ENCODE measurements around the gene SNX24.
"Not testable (repeated sequence)": the region's sequence is repeated elsewhere in the genome, so short reads cannot be mapped to it uniquely, and the experiment has no call there.

The SNX24 gene

GRCh38 chr5:122971333-122971732 is 125.9 kb downstream of the SNX24 start:
- DNase-seq, result no peak

DNA sequence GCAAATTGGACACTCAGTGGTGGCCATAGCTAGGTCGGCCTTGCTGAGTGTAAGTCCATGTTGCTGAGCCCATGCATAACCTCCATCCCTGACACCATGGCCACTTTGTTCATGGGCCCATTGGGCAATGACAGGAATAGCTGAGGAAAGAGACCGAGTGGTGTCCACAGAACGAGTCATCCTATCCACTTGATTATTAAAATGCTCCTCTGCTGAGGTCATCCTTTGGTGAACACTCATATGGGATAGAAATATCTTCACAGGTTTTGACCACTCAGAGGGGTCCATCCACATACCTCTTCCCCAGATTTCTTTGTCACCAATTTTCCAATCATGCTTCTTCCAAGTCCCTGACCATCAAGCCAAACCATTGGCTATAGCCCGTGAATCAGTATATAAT is 127.5 kb downstream of the SNX24 start:
- no peak for DNase-seq

DNA sequence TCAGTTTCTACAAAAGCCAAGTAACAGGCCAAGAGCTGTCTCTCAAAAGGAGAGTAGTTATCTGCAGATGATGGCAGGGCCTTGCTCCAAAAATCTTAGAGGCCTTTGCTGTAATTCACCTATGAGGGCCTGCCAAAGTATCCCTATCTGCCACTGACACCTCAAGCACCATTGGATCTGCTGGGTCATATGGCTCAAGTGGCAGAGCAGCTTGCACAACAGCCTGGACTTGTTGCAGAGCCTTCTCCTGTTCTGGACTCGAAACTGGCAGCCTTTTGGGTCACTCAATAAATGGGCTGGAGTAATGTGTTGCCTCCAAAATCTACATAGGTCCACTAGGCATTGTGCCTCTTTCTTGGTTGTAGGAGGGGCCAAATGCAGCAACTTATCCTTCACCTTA is 128.3 kb downstream of the SNX24 start:
- DNase-seq, result not testable (repeated sequence)

- not testable (repeated sequence) for DNase-seq
These were observed 128.8 kb downstream of the SNX24 start for GRCh38 chr5:122974251-122974650.

- DNase-seq, result no peak
These were observed 131.9 kb downstream of the SNX24 start for GRCh38 chr5:122977319-122977718.

DNA sequence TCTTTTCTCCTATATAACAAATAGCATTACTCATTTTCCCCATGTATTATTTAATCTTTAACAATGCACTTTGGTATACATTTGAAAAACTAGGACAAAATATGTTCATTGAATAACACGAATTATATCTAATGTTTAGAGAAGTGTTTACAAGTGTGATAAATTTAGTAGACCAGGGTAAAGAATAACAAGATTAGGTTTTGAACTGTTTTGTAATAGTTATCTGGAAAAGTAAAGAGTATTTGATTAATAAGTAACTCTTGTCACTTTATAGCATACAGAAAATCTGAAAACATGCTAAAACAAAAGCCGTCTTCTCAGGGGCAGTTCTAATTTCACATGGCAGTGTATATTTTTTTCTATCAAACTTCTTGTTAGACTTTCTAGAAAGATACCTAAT is 132.7 kb downstream of the SNX24 start:
- no peak for DNase-seq

DNA sequence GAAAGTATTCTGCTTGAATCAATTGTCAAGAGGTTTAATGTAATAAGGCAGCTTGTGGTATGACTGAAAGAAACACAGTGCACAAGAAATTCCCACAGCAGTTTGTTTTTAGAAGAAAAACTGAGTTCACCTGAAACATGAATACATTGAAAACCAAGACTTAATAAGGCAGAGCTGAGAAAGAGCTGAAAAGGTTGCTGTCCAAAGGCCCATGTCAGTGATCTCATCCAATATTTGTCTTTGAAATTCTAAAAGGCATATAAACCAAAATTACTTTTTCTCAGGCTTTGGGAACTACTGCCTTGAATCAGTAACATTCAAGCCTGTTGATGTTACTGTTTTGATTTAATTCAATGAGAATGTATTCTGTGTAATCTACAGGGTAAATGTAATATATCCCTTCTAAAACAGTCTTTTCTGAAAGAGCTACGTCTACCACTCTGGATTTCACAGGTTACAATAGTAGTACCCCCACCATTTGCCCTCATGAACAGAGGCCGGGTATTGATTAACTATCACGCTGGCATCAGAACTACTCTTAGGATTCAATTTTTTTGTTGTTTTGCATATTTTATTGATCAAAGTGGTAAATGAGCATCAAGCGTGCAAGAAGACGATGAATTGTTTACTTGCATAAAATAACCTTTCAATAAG is 133.4 kb downstream of the SNX24 start:
- no peak for DNase-seq

DNA sequence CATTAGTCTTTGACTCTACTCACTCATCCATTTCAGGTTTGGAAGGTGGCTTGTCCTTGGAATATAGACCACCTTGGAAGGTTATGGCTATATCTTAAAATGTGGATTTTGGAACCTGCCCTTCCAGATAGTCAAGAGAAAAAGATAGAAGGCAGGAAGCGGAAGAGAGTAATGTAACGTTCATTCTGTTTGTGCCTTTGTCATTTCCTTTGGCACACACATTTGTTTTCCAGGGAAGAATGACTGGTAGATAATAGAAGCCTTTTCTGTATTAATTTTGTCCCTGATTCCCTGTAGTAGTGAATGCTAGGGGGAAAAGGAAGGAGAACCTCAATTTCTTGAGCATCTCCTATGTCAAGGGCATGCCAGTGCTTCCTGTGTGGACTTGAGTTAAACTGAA is 136.4 kb downstream of the SNX24 start:
- no peak for DNase-seq

DNA sequence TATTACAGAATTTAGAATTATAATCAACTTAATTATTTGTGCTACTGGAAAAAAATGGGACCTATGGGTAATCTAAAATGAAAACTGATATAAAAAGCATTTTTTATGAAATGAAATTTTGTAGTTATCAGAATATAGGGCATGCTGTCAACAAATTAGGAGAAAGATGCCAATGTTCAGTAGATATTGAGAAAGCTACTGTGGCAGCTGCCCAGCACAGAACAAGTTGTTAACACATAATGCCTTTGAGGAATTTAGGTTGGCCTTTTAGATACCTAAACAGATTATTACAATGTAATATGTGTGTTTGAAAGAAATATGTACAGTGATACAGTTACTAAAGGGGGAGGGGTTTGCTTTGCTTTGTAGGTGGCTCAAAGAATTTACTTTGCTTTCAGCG is 137.0 kb downstream of the SNX24 start:
- DNase-seq, result no peak

GRCh38 chr5:122984425-122984824 is 139.0 kb downstream of the SNX24 start:
- DNase-seq, result no peak

DNA sequence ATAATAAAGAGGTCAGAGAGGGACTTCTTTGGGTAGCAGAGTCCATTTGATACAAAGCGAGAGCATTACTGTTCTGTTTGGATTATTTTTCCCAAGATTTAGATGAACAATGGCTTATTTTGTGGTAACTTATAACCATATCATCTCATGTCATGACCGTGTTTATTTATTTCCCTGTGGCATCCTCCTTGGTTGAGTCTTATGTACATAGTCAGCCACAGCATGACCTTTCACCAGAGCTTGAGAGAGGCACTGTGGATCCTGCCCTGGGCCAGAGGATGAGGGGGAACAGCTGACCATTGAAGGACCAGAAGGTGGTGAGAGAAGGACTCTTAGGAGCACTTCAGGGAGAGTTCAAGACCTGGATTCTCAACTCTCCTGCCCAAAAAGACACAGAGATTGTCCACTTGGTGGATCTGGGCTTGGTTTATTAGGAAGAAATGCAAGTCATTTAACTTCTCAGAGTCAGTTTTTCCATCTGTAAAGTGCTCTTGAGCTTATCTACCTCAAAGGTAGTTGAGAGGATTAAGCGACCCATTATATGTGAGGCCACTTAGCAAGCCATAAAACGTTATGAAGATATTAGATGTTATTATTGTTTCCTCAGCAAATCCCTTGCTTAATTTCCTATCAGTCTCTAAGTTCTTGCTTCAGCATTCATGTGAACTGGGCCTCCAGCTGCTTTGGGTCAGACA is 139.7 kb downstream of the SNX24 start:
- DNase-seq, result no peak

GRCh38 chr5:122985954-122986721 is 140.7 kb downstream of the SNX24 start:
- DNase-seq, result no peak

GRCh38 chr5:122996091-122996490 is 150.7 kb downstream of the SNX24 start:
- no peak for DNase-seq

GRCh38 chr5:122997294-122997693 is 151.9 kb downstream of the SNX24 start:
- no peak for DNase-seq

DNA sequence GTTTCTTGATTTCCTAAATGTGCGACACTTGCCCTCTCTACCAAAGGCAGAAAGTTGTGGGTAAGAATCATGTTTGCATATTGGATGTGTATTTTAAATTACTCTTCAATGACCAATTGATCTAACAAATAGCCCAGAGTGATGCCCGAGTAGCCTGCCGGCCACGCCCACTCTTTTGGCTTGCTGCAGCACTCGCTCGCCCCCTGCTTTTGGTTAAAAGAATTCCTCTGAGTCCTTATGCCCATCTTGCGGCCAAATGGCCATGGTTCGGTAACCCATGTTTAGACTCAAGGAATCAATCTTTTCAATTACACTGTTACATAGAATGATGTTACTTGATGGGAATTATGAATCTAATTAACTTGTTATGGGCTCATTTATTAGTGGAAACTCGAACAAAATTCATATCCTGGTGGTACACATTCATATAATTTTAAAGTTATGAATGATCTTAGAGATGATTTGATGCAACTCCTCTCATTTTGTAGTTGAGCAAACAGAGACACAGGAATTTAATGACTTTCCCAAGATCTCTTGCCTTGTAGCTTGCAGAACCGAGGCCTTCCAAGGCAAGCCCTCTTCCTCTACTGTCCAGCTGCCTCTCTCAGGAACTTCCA is 154.6 kb downstream of the SNX24 start:
- DNase-seq, result peak; percentile 30 to 37

GRCh38 chr5:123000731-123001130 is 155.3 kb downstream of the SNX24 start:
- DNase-seq, result no peak

GRCh38 chr5:123001808-123002207 is 156.4 kb downstream of the SNX24 start:
- no peak for DNase-seq

DNA sequence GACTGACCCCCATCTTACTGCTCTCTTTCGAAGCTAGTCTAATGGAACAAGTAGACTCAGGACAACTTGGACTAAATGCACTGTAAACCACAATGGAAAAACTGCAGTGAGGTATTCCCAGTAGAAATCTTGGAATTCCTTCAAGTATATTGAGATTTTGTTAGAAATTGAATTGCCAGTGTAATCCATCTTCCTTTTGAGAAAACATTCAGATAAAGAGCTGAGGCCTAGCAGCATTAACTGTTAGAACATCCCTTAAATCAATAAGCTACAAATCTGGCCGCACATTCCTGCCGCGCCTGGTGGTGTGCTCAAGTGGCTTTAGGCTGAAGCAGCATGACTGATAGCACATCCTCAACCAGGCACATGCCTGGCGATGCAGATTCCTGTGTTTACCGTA is 161.8 kb downstream of the SNX24 start:
- no peak for DNase-seq

- DNase-seq, result no peak
These were observed 162.3 kb downstream of the SNX24 start for GRCh38 chr5:123007754-123008153.

DNA sequence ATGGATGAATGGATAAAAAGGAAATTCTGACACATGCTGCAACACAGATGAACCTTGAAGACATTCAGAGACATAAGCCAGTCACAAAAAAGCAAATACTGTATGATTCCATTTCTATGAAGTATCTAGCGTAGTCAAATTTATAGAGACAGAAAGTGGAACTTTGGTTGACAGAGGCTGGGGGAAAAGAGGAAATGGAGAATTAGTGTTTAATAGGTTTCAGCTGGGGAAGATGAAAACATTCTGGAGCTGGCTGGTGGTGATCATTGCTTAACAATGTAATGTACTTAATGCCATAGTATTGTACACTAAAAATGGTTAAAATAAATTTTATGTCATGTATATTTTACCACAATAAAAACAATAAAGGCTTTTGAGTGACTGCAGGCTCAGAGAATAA is 166.9 kb downstream of the SNX24 start:
- no peak for DNase-seq

GRCh38 chr5:123014689-123015088 is 169.3 kb downstream of the SNX24 start:
- DNase-seq, result no peak

DNA sequence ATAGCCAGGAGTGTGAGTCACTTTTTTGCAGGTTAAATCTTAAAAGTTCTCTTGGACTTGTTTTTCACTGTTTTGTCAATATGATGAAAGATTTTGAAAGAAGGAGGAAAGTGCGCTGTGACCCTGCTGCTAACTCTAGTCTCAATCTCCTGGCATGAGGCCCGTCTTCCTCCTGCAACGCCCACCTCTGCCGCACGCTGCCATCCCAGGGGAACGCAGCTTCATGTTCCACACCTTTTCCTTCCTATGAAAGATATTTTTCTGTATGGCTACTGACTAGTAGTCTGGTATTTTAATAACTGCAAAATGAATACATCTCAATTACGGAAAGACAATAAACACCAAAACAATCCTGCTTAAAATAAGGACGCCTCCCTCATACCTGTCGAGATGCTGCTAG is 182.8 kb downstream of the SNX24 start:
- DNase-seq, result no peak

- DNase-seq, result no peak
These were observed 187.8 kb downstream of the SNX24 start for GRCh38 chr5:123033157-123033671.

All from CD4-positive, alpha-beta T cell treated with Interleukin-1 beta for 1 hour (primary cell).